22Rv1 (cell line): ENCODE data around the gene MAGED4.
"Not testable (repeated sequence)": the region's sequence is repeated elsewhere in the genome, so short reads cannot be mapped to it uniquely, and the experiment has no call there.

ENCODE experiments used
- H3K27ac ChIP-seq: fragments of 450-650 bp; 2 replicates; pipeline ENCODE4 v1.5.1; 2017
- ZFX ChIP-seq: fragments of 450-650 bp; IDR thresholded peaks from 2 replicates; pipeline ENCODE4 v1.6.1; 2017; ENCODE audit warnings: antibody characterized with exemption, borderline replicate concordance
- TF ChIP-seq, protein P1 (sequence below): fragments of 450-650 bp; IDR thresholded peaks from 2 replicates; pipeline ENCODE4 v1.5.1; 2017; ENCODE audit warnings: mild to moderate bottlenecking

Gene MAGED4

DNA sequence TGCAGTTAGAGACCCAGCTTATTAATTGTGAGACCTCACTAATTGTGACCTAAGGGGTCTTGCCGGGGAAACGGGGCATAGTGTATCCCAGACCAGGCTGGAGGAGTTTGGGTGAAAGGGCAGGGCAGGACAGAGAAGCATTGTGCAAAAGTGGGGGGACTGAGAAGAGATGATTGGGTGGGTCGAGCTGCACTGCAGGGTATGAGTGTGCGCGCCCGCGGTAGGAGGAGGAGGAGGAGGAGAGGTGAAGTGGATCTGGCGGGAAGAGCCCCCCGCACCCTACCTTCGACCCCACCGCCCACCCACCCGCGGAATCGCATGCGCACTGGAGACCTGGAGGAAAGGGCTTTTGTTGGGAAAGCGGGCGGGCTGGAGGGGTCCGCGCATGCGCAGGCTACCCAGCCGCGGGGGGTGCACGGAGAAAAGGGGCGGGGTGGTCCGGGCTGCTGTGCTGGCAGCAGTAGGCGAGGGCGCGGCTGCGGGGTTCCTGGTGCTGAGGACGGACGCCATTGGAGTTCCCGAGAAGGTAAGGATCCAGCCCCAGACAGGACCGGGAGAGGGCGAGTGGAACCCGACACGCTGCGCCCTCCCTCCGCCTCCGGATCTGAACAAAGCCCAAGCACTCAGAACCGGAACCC lies at the start of gene MAGED4:
Gene MAGED4 (plus strand): TSS at position 449 of the 638 bp plus-strand sequence. CDS start 1,035 bp downstream, outside the sequence.
- H3K27ac ChIP-seq: not testable (repeated sequence)

DNA sequence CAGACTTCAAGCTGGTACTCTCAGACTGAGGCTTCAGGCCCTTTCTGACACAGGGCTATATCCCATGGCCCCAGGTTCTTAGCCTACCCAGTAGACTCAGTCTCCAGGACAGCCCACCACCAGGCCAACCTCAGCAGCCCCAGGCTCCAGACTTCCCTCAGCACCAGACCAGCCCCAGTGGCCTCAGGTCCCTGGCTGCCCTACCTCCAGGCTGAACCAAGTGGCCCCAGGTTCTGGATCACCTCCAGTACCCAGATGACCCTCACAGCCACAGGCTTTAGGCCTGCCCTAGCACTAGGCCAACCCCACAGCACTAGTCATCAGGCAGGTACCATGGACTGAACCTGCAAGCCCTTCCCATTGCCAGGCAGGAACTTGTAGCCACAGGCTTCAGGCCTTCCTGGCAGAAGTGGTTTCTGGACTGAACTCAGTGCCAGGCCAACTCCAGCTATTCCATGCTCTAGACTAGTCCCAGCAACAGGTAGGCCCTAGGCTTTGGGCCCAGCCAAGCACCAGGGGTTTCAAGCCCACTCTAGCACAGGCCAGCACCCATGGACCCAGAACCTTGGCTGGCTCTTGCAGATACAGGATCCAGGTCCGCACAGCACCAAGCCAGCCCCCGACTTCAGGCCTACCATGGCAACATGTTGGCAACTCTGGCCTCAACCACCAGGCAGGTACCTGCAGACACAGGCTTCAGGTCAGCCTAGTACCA lies 45.7 kb upstream of the MAGED4 start:
- H3K27ac ChIP-seq: no peak overlapping the region
- no peak for TF ChIP-seq ZFX
- TF ChIP-seq, protein P1, sequence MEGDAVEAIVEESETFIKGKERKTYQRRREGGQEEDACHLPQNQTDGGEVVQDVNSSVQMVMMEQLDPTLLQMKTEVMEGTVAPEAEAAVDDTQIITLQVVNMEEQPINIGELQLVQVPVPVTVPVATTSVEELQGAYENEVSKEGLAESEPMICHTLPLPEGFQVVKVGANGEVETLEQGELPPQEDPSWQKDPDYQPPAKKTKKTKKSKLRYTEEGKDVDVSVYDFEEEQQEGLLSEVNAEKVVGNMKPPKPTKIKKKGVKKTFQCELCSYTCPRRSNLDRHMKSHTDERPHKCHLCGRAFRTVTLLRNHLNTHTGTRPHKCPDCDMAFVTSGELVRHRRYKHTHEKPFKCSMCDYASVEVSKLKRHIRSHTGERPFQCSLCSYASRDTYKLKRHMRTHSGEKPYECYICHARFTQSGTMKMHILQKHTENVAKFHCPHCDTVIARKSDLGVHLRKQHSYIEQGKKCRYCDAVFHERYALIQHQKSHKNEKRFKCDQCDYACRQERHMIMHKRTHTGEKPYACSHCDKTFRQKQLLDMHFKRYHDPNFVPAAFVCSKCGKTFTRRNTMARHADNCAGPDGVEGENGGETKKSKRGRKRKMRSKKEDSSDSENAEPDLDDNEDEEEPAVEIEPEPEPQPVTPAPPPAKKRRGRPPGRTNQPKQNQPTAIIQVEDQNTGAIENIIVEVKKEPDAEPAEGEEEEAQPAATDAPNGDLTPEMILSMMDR: no peak

- H3K27ac ChIP-seq: no peak overlapping the region
- TF ChIP-seq, protein P1: no peak
- TF ChIP-seq ZFX: no peak
Measured at GRCh38 chrX:52139545-52139895, 45.2 kb upstream of the MAGED4 start.

DNA sequence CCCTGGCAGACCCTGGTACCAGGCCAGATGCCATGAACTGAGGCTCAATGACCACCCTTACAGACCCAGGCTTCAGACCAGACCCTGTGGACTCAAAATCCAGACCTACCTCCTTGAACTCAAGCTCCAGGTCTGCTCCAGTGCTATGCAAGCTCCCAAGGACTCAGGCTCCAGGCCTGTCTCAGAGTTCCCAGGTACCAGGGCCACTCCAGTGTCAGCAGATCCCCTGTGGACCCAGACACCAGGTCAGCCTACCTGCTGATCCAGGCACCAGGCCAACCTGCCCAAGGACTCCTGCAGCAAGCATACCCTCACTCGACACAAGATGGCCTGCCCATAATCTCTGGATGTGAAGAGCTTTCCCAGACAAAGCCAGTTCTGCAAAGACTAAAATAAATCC lies 44.7 kb upstream of the MAGED4 start:
- TF ChIP-seq, protein P1: no peak
- TF ChIP-seq ZFX: no peak
- H3K27ac ChIP-seq: no peak overlapping the region

DNA sequence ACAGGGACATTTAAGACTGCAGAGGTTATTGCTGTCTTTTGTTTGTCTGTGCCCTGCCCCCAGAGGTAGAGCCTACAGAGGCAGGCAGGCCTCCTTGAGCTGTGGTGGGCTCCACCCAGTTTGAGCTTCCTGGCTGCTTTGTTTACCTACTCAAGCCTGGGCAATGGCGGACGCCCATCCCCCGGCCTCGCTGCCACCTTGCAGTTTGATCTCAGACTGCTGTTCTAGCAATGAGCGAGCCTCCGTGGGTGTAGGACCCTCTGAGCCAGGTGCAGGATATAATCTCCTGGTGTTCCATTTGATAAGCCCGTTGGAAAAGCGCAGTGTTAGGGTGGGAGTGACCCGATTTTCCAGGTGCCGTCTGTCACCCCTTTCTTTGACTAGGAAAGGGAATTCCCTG lies 34.0 kb upstream of the MAGED4 start:
- H3K27ac ChIP-seq: not testable (repeated sequence)

DNA sequence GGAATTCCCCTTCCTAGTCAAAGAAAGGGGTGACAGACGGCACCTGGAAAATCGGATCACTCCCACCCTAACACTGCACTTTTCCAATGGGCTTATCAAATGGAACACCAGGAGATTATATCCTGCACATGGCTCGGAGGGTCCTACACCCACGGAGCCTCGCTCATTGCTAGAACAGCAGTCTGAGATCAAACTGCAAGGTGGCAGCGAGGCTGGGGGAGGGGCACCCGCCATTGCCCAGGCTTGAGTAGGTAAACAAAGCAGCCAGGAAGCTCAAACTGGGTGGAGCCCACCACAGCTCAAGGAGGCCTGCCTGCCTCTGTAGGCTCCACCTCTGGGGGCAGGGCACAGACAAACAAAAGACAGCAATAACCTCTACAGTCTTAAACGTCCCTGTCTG lies 24.5 kb upstream of the MAGED4 start:
- not testable (repeated sequence) for H3K27ac ChIP-seq

DNA sequence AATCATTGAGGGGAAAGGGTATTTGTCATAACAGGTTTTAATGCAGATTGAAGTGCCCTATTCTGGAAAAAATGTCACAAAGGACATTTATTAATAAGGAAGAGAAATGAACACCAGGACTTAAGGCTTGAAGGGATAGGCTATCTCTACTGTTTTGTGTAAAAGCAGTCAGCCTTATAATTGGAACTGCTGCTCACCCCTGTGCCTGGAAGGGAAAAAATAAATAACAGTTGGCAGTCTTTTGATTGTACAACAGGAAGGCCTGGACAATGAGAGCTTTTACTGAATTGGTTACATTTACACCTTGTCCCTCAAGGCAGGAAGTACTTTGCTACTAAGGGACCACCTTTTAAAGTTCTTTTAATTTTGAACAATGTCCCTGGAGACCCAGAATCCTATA lies 17.8 kb upstream of the MAGED4 start:
- no peak overlapping the region for H3K27ac ChIP-seq
- TF ChIP-seq, protein P1: no peak

- H3K27ac ChIP-seq: not testable (repeated sequence)
Measured at GRCh38 chrX:52171055-52171454, 13.6 kb upstream of the MAGED4 start.

DNA sequence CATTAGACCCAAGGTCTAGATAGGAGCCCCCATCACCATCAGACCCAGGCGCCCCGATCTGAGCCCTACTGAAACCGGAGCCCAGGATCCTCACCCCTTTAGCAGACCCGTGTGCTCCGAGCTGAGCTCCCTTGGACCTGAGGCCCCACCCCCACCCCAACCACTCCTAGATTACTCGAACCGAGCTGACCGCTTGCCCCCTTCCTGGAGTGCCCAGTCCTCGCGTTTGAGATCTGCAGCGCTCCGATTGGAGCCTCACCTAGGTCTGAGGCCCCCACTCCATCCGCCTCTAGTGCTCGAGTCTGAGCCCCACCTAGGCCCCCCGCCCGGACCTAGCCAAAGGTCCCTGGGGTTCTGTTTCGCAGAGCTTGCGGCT lies 378 bp downstream of the MAGED4 start:
- not testable (repeated sequence) for H3K27ac ChIP-seq

DNA sequence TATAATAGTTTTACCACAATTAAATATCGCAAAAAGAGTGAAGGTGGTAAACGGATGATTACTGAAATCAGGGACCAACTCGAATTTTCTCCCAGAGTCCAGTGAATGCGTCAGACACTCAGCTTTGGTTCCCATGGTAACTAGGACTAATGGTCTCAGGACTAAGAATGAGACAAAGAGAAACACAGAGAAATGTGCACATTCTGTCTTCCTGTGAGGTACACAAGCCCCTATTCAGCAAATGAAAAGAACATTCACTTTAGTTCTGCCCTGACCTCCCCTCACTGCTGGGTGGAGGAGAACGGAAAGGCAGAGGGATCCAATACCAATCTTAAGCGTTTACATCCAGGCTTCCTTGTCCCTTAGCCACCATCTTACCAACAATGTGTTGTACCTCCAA lies 26.7 kb downstream of the MAGED4 start:
- H3K27ac ChIP-seq: not testable (repeated sequence)

DNA sequence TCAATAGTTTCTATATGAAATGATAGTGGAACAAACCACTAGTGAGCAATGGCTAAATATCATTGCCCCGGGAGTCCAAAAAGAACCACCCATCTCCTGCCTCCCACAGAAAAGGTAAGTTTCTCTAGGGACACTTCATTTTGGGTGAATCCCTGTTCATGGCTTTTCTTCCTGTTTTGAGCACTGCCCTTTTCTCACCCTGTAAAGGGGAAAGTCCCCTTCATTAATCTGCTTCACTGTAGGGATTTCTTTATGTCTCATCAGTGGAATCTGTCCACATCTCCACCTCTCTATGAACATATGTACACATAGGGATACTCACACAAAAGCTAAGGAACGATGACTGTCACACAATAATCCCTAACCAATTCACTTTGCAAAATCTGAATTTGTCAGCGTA lies 28.6 kb downstream of the MAGED4 start:
- TF ChIP-seq, protein P1: no peak
- TF ChIP-seq ZFX: no peak
- no peak overlapping the region for H3K27ac ChIP-seq
